ENCODE data around the gene CD22.
"Not testable (repeated sequence)": the region's sequence is repeated elsewhere in the genome, so short reads cannot be mapped to it uniquely, and the experiment has no call there.

DNA sequence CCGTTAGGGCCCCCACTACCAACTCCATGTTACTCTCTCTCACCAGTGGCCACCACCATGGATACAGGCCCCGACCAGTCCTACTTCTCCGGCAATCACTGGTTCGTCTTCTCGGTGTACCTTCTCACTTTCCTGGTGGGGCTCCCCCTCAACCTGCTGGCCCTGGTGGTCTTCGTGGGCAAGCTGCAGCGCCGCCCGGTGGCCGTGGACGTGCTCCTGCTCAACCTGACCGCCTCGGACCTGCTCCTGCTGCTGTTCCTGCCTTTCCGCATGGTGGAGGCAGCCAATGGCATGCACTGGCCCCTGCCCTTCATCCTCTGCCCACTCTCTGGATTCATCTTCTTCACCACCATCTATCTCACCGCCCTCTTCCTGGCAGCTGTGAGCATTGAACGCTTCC, 29.8 kb downstream of the CD22 start:
- TF ChIP-seq, protein P1, sequence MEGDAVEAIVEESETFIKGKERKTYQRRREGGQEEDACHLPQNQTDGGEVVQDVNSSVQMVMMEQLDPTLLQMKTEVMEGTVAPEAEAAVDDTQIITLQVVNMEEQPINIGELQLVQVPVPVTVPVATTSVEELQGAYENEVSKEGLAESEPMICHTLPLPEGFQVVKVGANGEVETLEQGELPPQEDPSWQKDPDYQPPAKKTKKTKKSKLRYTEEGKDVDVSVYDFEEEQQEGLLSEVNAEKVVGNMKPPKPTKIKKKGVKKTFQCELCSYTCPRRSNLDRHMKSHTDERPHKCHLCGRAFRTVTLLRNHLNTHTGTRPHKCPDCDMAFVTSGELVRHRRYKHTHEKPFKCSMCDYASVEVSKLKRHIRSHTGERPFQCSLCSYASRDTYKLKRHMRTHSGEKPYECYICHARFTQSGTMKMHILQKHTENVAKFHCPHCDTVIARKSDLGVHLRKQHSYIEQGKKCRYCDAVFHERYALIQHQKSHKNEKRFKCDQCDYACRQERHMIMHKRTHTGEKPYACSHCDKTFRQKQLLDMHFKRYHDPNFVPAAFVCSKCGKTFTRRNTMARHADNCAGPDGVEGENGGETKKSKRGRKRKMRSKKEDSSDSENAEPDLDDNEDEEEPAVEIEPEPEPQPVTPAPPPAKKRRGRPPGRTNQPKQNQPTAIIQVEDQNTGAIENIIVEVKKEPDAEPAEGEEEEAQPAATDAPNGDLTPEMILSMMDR (optimal IDR thresholded peaks at IDR 0.05 in 1 of 3, IDR thresholded peaks at IDR 0.05 in 1 of 3, conservative IDR thresholded peaks at IDR 0.05 in 1 of 3; ENCODE audit: extremely low read depth in 1 of 3, insufficient read depth in 2 of 3, low read length in 3 of 3): not testable (repeated sequence)
- not testable (repeated sequence) for TF ChIP-seq EZH2 (IDR thresholded peaks at IDR 0.05; ENCODE audit: low read length)

Data from keratinocyte (primary cell).